ENCODE results near the gene C17orf67.

DNA sequence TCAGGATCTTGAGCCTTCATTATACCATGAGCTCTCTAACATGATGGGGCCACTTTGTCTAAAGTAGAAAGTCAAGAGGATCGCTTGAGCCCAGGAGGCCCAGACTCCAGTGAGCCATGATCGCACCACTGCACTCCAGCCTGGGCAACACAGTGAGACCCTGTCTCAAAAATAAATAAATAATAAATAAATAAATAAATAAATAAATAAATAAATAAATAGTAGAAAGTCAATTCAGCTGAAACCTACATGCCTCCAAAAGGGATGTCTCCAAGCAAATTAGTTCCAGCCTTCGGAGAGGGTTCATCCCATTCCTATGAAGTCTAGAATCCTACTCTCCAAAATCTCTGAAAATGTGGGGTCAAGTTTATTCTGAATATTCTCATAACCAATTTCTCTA, 26.0 kb downstream of the C17orf67 start:
- no peak for TF ChIP-seq CTCF (IDR thresholded peaks at IDR 0.05; ENCODE audit: insufficient read depth, low read length, poor library complexity, severe bottlenecking)
- TF ChIP-seq EZH2phosphoT487 (conservative IDR thresholded peaks at IDR 0.05; ENCODE audit: low read length): no peak
